Astrocyte (in vitro differentiated cells and primary cell): ENCODE data around the gene CYBC1.

ENCODE experiments used
- CTCF ChIP-seq: IDR thresholded peaks from 2 replicates; pipeline ENCODE4 v1.5.1; 2011; ENCODE audit warnings: low read depth, mild to moderate bottlenecking, inconsistent platforms, low read length, moderate library complexity; ENCODE audit not compliant: insufficient read depth
- EZH2 ChIP-seq: IDR thresholded peaks from 2 replicates; pipeline ENCODE4 v1.6.1; 2012; ENCODE audit warnings: mild to moderate bottlenecking, low read length, inconsistent platforms; ENCODE audit not compliant: insufficient read depth

GRCh38 chr17:82399041-82399441 is 51.5 kb downstream of the CYBC1 start:
- TF ChIP-seq CTCF (no peak), EZH2 (no peak)
